NB4 (cell line): ENCODE data around the gene GLIPR1L2.

Experiments used
- MYC ChIP-seq: IDR thresholded peaks from 2 replicates; pipeline ENCODE4 v1.6.1; 2011; ENCODE audit warnings: low read depth, low read length
- POLR2A ChIP-seq: IDR thresholded peaks from 2 replicates; pipeline ENCODE4 v1.6.1; 2011; ENCODE audit warnings: mild to moderate bottlenecking; ENCODE audit not compliant: insufficient read length; ENCODE audit errors: extremely low read depth
- TF ChIP-seq, protein P1 (sequence below): IDR thresholded peaks from one replicate; pipeline ENCODE4 v1.5.1; 2012; ENCODE audit warnings: low read depth, low read length
- TF ChIP-seq, protein P2 (sequence below): IDR thresholded peaks from 2 replicates; pipeline ENCODE4 v1.6.1; 2011; ENCODE audit warnings: low read depth, low read length

GRCh38 chr12:75476071-75476470 lies 85.2 kb downstream of the GLIPR1L2 start:
- TF ChIP-seq, protein P1, sequence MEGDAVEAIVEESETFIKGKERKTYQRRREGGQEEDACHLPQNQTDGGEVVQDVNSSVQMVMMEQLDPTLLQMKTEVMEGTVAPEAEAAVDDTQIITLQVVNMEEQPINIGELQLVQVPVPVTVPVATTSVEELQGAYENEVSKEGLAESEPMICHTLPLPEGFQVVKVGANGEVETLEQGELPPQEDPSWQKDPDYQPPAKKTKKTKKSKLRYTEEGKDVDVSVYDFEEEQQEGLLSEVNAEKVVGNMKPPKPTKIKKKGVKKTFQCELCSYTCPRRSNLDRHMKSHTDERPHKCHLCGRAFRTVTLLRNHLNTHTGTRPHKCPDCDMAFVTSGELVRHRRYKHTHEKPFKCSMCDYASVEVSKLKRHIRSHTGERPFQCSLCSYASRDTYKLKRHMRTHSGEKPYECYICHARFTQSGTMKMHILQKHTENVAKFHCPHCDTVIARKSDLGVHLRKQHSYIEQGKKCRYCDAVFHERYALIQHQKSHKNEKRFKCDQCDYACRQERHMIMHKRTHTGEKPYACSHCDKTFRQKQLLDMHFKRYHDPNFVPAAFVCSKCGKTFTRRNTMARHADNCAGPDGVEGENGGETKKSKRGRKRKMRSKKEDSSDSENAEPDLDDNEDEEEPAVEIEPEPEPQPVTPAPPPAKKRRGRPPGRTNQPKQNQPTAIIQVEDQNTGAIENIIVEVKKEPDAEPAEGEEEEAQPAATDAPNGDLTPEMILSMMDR = no peak
- no peak for TF ChIP-seq POLR2A
- no peak for TF ChIP-seq MYC
- TF ChIP-seq, protein P2, sequence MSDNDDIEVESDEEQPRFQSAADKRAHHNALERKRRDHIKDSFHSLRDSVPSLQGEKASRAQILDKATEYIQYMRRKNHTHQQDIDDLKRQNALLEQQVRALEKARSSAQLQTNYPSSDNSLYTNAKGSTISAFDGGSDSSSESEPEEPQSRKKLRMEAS = no peak
